Measurements from ENCODE around the gene HOXA5.

Gene HOXA5

GRCh38 chr7:27165089-27165995, 21.9 kb upstream of the HOXA5 start, which contains the start of gene HOXA9 (continued):
- TF ChIP-seq REST (tag by site-specific recombination; IDR thresholded peaks at IDR 0.05) (no peak; the same call in 1 of the 2 replicates), ZNF24 (tag by site-specific recombination; IDR thresholded peaks at IDR 0.05) (peak; percentile 87; the same call in 1 of the 2 replicates), ZNF280D (tag by site-specific recombination; IDR thresholded peaks at IDR 0.05) (no peak), ZNF664 (tag by site-specific recombination; IDR thresholded peaks at IDR 0.05) (peak; percentile 82), ZNF626 (tag by site-specific recombination; IDR thresholded peaks at IDR 0.05) (no peak), GLI2 (tag by site-specific recombination; IDR thresholded peaks at IDR 0.05; ENCODE audit: borderline replicate concordance, low read depth) (peak; percentile 98), ZBTB8A (tag by site-specific recombination; IDR thresholded peaks at IDR 0.05) (peak; percentile 78), GLIS1 (tag by site-specific recombination; IDR thresholded peaks at IDR 0.05) (peak; percentile 81), ZNF274 (IDR thresholded peaks at IDR 0.05; ENCODE audit: low read length) (no peak), ZNF274 (tag by site-specific recombination; IDR thresholded peaks at IDR 0.05; ENCODE audit: borderline replicate concordance) (no peak), ZNF785 (tag by site-specific recombination; IDR thresholded peaks at IDR 0.05) (no peak), ZNF791 (tag by site-specific recombination; IDR thresholded peaks at IDR 0.05) (no peak), ZNF792 (tag by site-specific recombination; IDR thresholded peaks at IDR 0.05) (no peak), ZNF521 (tag by site-specific recombination; IDR thresholded peaks at IDR 0.05) (no peak), BCL11B (tag by site-specific recombination; IDR thresholded peaks at IDR 0.05; ENCODE audit: low read depth) (peak; percentile 99), ZNF132 (tag by site-specific recombination; IDR thresholded peaks at IDR 0.05; ENCODE audit: borderline replicate concordance) (no peak), ZBTB49 (tag by site-specific recombination; IDR thresholded peaks at IDR 0.05; ENCODE audit: low read depth) (peak; percentile 55; the same call in 1 of the 2 replicates), MYNN (tag by site-specific recombination; IDR thresholded peaks at IDR 0.05; ENCODE audit: borderline replicate concordance) (no peak), ZNF266 (tag by site-specific recombination; IDR thresholded peaks at IDR 0.05; ENCODE audit: low read depth) (no peak), RBAK (tag by site-specific recombination; IDR thresholded peaks at IDR 0.05) (no peak), ZNF529 (tag by site-specific recombination; IDR thresholded peaks at IDR 0.05; ENCODE audit: insufficient replicate concordance) (no peak), ZNF580 (tag by site-specific recombination; IDR thresholded peaks at IDR 0.05) (peak; percentile 76), KLF17 (tag by site-specific recombination; IDR thresholded peaks at IDR 0.05) (peak; percentile 98), IKZF3 (tag by site-specific recombination; IDR thresholded peaks at IDR 0.05) (no peak), ELK4 (IDR thresholded peaks at IDR 0.05; ENCODE audit: borderline replicate concordance, low read depth, low read length) (no peak), ZNF341 (tag by site-specific recombination; IDR thresholded peaks at IDR 0.05; ENCODE audit: low read depth) (peak; percentile 75)
